HG03103 (cell line): ENCODE results near the gene SNX30.
A peak's percentile ranks its signal among the peaks of the same experiment; 100 is the strongest.

ENCODE experiments used
- ATAC-seq: cut with Tn5 transposase; IDR thresholded peaks from one replicate; pipeline ENCODE4 v1.9.1; 2021; ENCODE audit warnings: low read depth; ENCODE audit not compliant: unreplicated experiment

The SNX30 gene

DNA sequence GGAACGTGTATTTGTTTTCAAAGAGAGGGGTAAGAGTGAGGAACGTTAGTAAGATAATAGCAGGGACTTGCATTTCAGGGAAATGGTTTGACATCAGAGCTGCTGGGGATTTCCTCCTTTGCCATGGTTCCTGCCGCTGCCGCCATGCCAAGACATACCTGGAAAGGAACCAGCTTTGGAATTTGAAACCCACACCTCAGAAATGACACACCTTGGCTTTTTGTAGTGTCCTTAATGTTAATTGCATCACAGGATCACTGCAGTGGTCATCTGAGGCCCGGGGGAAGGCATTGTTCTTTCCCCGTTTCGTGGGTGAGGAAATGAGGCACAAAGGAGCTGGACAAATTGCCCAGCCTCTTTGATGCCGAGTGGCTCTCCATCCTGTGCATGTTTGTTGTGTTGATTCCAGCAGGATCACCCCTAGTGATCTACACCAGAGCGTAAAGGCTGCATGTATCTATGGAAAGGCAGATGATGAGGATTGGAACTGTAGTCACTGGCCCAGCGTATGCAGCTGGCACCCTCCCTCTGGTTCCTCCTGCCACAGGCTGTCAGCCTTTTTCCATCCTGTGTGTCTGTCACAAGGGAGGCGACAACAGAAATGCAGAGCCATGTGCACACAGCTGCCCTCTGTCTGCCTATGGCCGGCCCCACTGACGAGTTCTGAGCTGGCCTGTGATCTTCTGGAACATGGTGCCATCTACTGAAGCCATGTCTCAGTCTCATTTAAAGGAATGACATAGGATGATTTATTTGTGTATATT lies 102.4 kb downstream of the SNX30 start:
- ATAC-seq = no peak

DNA sequence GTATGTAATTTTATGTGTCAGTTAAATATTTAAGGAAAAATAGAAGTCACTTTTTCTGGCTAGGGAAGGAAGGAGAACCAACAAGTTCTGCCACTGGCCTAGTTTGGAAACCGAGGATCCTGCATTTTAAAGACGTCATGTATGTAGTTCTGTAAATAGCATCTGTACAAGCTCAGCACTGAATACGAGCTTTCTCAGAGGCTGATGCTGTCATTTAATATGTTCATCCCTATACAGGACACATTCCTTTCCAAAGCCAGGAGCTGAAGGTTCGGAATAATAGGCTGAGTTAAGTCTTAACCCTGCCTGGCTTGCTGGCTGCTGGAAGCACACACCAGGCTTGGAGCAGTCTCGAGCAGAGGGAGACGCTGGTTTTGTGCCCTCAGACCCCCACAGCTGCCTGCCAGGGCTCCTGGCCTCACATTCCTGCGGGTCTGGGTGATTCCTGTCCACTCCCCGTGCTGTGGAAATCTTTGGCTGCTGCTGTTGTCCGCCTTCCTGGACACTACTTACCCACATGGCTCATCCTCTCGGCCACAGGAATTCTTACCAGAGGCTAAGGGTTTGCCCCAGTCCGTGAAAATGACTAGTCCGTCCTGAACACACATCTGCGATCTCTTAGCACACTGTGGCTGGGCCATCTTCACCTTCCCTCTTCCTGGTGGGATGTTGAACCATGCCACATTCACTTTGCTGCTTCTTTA lies 103.5 kb downstream of the SNX30 start:
- no peak for ATAC-seq

DNA sequence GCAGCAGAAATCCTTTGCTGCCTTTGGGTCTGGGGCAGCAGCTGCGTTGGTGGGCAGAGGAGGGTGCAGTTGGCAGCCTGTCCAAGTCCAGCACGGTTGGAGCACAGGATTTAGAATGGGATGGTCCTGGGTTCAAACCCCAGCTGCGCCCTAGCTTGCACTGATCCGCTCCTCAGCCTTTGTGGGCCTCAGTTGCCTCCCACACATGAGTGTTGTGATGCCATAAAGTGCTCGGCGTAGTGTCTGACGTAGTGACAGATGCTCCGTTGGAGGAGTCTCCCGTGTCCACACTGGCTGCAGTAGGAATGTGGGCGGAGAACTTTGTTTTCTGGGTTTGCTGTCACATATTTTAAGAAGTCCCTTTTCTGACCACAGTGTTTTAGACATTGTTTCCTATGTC lies 104.1 kb downstream of the SNX30 start:
- ATAC-seq = no peak

DNA sequence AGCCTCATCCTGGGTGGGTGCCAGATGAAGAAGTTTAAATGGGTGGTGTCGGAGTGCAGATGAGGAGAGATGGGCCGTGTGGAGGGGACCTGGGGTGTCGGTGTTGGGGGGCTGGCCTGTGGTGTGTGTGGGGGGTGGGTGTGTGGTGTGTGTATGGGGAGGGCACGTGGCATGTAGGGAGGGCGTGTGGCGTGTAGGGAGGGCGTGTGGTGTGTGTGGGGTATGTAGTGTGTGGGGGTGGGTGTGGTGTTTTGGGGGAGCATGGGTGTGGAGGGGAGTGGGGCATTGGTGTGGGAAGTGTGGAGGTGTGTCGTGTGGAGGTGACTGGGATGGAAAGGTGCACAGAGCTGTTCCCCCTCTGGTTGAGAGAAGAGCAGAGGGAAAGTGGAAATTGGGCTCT lies 105.6 kb downstream of the SNX30 start:
- no peak for ATAC-seq

DNA sequence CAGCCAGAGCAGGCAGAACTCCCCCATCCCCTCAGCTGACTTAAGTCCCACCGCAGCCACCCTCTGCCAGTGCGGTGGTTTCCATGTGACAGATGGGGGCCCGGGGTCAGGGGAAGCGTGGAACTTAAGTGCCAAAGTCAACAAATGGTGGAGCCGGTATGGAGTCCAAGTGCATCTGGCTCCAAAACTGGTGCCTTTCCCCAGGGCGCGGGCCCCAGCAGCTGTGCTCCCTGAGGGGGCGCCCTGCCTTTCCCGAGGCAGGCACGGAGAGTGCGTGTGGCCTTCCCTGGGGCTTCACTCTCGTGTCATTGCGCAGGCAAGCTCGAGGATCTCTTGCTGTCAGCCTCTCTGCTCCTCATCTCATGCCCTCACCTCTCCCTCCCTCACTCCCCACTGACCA lies 106.3 kb downstream of the SNX30 start:
- ATAC-seq = no peak

DNA sequence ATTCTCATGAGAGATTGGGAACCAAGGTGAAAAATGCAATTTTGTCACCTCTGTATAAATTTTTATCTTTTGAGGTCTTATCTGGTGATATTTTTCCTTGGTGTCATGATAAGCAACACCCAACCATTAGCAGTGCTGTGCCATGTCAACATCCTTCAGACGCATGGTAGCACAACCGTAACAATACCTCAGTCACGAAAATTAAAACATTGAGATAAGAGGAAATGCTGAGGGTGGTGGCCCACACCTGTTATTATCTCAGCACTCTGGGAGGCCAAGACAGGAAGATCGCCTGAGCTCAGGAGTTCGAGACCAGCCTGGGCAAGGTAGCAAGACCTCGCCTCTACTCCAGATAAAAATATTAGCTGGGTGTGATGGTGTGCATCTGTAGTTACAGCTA lies 107.4 kb downstream of the SNX30 start:
- ATAC-seq = no peak

DNA sequence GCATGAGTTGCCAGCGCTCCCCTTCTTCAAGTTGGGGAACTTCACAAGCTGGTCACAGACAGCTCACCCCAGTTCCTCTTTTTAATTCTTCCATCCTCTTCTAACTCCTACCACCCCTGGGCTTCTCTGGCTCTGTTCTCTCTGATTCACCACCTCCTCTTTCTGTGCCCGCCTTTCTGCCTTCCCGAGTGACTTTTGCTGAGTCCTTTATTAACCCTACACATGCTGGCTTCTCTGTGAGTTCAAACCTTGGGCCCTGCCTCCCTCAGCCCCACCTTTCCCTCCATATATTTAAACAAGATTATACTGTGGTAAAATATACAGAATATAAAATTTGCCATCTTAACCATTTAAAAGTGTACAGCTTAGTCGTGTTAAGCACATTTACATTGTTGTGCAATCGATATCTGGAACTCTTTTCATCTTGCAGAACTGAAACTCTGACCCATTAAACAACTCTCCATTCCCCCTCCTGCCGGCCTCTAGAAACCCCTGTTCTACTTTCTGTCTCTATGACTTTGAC lies 108.1 kb downstream of the SNX30 start:
- peak; percentile 58 for ATAC-seq

DNA sequence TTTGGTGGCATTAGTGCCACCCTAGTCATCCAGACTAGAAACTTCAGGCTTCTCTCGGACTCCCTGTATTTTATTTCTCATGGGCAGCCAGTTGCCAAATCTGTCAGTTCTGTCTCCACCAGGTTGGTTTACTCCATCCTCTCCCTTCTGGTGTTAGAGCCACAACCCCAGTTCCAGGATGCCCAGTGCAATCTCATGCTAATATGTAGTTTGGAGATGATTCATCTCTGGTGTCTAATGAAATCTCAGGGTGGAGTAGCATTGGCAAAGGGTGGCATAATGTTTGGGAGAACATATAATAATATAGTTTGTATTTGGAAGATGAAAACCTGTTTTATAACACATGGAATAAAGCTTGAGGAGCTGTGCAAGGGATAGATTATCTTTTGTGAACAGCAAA lies 109.9 kb downstream of the SNX30 start:
- ATAC-seq = no peak

DNA sequence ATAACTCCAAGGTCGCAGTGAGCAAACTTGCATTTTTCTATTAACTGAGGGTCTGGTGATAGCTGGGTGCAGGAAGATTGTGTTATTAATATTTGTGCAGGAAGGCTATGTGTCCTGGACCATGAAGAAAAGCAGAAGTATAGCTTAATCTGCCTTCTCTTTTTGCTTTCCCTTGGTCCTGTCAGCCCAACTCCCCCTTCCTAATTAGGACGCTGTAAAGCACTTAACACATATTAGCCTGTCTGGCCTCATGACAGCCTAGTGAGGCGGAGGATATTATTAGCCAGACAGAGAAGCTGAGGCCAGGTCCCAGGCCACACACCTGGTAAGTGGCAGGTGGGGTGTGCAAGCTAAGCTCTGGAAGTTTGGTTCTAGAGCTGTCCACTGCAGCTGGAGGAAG lies 110.6 kb downstream of the SNX30 start:
- ATAC-seq = no peak

DNA sequence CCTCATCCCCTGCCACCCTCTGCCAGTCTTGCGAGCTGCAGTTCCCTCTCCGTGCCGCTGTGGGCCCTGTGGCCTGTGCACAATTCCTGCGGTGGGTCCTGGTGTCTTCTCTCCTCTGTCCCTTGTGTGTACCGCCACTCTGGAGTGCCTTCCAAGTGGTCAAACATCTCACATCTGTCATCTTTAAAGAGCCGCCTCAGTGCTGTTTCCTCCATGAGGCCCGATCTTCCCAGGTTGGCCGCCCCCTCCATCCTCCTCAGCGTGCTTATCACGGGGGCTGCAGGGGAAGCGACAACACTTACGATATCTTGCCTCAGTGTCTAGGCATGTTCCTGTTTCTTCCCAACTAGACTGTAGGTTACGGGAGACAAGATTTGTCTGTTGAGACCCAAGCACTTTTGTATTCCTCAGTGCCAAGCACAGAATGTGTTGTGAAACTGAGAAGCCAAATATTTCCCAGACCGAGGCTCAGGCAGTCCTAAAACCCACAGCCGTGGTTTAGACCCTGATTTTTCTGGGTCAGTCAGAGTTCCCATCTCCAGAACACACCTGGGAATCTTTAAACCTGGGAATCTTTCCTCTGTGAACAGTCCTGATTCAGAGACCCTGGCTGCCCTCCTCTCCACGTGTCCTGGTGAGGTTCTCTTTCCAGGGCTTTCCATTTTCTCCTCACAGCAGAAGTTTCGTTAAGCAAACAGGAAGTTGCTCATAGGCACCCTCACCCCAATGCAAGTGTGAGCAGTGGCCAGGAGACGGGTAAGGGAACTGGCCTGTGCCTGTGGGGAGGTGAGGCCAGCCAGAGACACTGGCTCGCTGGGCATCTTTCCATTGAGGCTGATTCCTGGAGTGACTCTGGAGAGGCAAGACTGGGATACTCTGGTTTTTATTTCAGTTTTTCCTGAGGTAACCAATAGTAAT lies 111.3 kb downstream of the SNX30 start:
- ATAC-seq = no peak

DNA sequence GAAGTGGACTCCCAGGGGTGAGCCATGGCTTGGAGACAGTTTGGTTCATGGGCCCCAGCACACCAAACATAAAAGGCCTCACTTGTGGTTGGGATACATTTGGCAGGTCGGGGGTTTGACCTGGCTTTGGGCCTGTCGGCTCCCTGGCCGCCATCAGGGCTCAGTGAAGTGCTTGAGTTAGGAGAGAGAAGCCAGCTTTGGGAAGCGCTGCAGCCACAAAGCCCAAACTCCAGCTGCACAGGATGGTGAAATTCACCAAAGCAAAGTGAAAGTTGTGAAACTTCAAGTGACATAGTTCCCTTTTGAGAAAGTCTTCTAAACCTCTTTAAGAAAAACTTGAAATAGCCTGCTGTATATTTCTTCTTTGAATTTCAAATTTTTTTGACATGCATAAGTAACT lies 112.7 kb downstream of the SNX30 start:
- ATAC-seq = no peak

DNA sequence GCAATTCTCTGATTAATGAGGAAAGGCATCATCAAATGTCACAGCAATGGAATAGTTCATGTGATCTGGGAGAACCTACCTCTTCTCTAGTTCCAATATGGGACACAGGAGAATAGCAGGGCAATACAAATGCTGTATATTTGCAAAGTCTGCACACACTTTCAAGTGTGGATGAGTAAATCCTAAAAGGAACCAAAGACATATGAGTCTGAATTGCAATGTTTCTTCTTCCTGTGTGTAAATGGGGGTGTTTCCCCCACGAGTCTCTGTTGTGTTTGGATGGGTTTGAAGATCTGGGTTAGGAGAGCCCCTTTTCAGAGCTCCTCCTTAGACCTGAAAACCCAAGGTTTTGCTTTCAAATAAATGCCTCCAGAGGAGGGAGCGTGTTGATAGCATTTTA lies 113.2 kb downstream of the SNX30 start:
- no peak for ATAC-seq

DNA sequence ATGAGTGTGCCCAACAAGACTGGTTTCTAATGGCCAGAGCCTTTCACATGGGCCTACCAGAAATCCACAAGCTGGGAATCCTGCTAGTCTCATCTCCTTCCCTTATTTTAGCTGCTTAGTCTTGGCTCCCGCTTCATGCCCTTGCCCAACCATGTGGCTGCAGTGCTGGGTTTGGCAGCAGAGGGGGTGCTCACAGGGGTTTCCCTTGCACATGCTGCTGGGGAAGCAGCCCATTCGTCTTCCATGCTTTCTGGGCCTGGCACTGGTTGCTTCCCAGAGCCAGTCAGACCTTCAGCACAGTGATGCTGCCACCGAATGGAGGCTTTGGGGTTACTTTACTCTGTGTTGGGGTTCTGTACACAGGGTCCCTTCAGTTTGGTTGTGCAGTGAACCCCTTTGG lies 113.8 kb downstream of the SNX30 start:
- no peak for ATAC-seq

DNA sequence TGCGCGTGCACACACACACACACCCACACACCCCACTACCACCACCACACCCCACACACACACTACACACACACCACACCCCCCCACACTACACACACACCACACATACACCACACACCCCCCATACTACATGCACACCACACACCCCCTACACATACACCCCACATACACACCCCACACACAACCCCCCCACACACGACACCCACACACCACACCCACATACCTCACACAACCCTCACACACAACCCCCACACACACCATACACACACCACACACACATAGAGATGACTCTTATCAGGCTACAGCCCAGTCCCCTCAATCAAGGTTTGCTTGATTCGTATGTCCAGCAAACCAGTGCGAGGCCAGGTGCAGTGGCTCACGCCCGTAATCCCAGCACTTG lies 114.4 kb downstream of the SNX30 start:
- ATAC-seq = no peak

DNA sequence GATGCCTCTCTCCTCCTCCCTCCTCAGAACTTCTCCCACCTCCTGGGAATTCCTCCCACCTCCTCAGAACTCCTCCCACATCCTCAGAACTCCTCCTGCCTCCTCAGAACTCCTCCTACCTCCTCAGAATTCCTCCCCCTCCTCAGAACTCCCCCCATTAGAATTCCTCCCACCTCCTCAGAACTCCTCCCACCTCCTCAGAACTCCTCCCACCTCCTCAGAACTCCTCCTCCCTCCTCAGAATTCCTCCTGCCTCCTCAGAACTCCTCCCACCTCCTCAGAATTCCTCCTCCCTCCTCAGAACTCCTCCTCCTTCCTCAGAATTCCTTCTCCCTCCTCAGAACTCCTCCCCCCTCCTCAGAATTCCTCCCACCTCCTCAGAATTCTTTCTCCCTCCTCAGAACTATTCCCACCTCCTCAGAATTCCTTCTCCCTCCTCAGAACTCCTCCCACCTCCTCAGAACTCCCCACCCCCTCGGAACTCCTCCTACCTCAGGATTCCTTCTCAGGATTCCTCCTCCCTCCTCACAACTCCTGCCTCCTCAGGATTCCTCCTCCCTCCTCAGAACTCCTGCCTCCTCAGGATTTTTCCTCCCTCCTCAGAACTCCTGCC lies 116.2 kb downstream of the SNX30 start:
- no peak for ATAC-seq

DNA sequence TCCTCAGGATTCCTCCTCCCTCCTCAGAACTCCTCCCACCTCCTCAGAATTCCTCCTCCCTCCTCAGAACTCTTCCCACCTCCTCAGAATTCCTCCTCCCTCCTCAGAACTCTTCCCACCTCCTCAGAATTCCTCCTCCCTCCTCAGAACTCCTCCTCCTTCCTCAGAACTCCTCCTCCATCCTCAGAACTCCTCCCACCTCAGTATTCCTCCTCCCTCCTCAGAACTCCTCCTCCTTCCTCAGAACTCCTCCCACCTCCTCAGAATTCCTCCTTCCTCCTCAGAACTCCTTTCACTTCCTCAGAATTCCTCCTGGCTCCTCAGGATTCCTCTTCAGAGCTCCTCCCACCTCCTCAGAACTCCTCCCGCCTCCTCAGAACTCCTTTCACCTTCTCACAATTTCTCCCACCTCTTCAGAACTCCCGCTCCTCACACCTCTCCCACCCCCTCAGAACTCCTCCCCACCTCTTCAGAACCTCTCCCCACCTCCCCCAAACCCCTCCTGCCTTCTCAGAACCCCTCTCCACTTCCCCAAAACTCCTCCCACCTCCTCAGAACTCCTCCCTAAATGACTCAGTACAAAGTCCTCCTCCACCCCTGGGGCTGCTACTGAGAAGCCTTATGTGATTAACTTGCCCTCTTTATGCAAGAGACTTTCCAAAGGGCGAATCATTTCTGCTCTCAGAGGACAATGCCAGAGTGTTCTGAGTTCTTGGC lies 116.9 kb downstream of the SNX30 start:
- no peak for ATAC-seq

DNA sequence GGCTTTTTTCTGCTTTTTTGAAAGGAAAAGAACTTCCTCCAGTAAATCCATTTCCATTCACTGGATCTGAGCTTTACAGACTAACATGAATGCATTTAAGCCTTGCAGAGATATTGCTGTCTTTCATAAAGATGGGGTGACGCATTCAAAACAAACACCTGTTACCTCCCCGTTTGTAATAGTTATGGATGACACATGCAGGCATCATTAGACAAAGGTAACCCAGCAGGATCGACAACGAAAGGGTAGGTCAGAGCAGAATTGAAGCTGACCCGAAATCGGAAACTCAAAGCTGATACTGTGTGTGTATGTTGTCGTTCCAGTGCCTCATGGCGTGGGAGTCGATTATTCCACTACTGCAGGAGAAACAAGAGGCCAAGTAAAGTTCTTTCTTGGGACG lies 117.9 kb downstream of the SNX30 start:
- ATAC-seq = no peak

DNA sequence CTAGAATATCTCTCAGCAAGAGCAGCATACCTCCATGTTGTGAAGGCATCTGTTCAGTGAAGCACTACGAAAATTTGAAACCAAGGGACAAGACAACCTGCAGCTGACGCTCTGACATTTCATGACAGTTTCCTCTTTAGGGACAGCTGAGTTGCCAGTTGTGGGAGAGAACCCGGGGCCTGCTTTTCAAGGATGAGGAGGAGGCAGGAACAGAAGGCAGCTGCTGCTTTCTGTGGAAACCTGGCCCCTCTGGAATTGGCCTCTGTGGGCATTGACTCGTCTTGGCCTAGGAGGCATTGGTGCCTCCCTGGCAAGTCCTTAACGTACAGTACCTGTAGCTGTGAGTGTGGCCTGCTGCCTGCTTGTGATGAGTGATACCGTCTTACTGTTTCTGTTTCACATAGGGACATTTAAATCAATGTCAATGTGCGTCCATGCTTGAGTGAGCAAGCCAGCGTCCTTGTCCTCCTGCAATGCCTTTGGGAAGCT lies 118.5 kb downstream of the SNX30 start:
- no peak for ATAC-seq

DNA sequence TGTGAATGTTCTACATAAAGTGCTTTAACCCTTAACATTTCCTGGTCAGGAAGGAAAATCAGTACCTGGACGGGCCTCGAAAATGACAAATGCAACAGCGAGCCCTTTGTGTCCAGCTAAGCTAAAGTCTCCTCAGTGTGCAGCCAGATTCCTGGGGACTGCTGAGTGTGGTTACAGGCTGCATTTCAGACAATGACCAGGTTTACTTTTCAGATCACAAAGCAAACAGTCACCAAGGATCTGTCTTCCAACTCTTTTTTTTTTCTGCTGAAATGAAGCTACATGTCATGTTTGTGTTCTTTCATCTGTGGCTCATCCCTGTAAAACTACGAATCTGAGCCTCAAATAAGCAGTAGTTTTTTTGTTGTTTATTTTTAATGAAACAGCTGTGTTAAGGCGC lies 119.4 kb downstream of the SNX30 start:
- no peak for ATAC-seq

DNA sequence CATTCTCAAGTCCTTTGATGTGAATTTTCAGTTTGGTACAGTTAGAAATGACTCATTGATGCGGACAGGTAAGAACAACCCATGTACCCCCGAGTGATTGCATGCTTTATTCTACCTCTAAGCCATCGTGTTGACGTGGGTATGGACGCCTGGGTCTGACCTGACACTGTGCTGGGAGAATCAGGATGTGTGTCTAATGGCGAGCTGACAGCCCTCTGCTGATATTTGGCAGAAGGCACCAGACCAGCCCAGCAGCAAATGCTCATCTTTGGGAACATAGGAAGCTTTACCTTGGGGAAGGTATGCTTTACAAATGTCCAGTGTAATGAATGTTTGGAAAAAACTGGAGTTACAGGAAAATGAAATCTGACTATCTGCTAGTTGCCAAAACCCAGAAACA lies 120.0 kb downstream of the SNX30 start:
- ATAC-seq = no peak
